ENCODE data around the gene LIMS1. TPM values are rescaled to one million over a fixed set of nuclear protein-coding genes. Genes with fewer than 3 reads are reported as not detected.

The LIMS1 gene
- total RNA-seq, 1 donor from 2014 or later: 33.3 TPM

GRCh38 chr2:108547606-108548005 lies 13.3 kb downstream of the LIMS1 start:
- CTCF ChIA-PET: no interaction called here
- H3K4me3 Mint-ChIP-seq: no peak overlapping the region

GRCh38 chr2:108548208-108549003 lies 14.1 kb downstream of the LIMS1 start:
- Mint-ChIP-seq H3K27ac (no peak overlapping the region), H3K9me3 (no peaks in the 10 kb centered on the region), H3K27me3 (no peaks in the 10 kb centered on the region), H3K36me3 (ENCODE audit: low read depth) (peaks cover 2% of the 10 kb centered on the region), H3K4me3 (no peak overlapping the region), H3K4me1 (no peaks in the 10 kb centered on the region)
- no peak for ATAC-seq (ENCODE audit: low read depth)
- no peak for TF ChIP-seq CTCF (IDR thresholded peaks at IDR 0.05)
- DNase-seq: no peak
- POLR2A ChIA-PET: no interaction called here
- intact Hi-C loops (cut with micrococcal nuclease): no loop called here
- CTCF ChIA-PET: no interaction called here

More at GRCh38 chr2:108547606-108548005, 13.3 kb downstream of the LIMS1 start:
- Mint-ChIP-seq H3K27me3 (no peaks in the 10 kb centered on the region), H3K27ac (no peak overlapping the region), H3K9me3 (no peaks in the 10 kb centered on the region), H3K4me1 (no peaks in the 10 kb centered on the region), H3K36me3 (ENCODE audit: low read depth) (peaks cover 2% of the 10 kb centered on the region)
- no peak for TF ChIP-seq CTCF (IDR thresholded peaks at IDR 0.05)
- POLR2A ChIA-PET: no interaction called here
- no peak for ATAC-seq (ENCODE audit: low read depth)
- intact Hi-C loops (cut with micrococcal nuclease): no loop called here
- no peak for DNase-seq

GRCh38 chr2:108552566-108552965 lies 18.3 kb downstream of the LIMS1 start:
- ChIA-PET POLR2A (no interaction called here), CTCF (no interaction called here)
- no peaks in the 10 kb centered on the region for H3K9me3 Mint-ChIP-seq
- no peaks in the 10 kb centered on the region for H3K36me3 Mint-ChIP-seq (ENCODE audit: low read depth)
- no peaks in the 10 kb centered on the region for H3K27me3 Mint-ChIP-seq
- H3K4me3 Mint-ChIP-seq: no peak overlapping the region
- DNase-seq (no peak), ATAC-seq (ENCODE audit: low read depth) (no peak)
- no peak for TF ChIP-seq CTCF (IDR thresholded peaks at IDR 0.05)
- H3K27ac Mint-ChIP-seq: no peak overlapping the region
- intact Hi-C loops (cut with micrococcal nuclease): no loop called here
- no peaks in the 10 kb centered on the region for H3K4me1 Mint-ChIP-seq

GRCh38 chr2:108553209-108553919 lies 19.1 kb downstream of the LIMS1 start:
- DNase-seq (no peak), ATAC-seq (ENCODE audit: low read depth) (no peak)
- CTCF ChIA-PET: no interaction called here
- Mint-ChIP-seq H3K27me3 (no peaks in the 10 kb centered on the region), H3K4me3 (no peak overlapping the region), H3K36me3 (ENCODE audit: low read depth) (no peaks in the 10 kb centered on the region), H3K4me1 (no peaks in the 10 kb centered on the region), H3K27ac (no peak overlapping the region), H3K9me3 (no peaks in the 10 kb centered on the region)
- POLR2A ChIA-PET: no interaction called here
- intact Hi-C loops (cut with micrococcal nuclease): no loop called here
- TF ChIP-seq CTCF (IDR thresholded peaks at IDR 0.05): no peak

GRCh38 chr2:108554528-108554927 lies 20.3 kb downstream of the LIMS1 start:
- ChIA-PET POLR2A (no interaction called here), CTCF (interaction anchor here (1.1 kb wide), 1 partner anchor 30 kb away, joined by 4 read pairs; no protein-coding TSS in a partner anchor)
- Mint-ChIP-seq H3K36me3 (ENCODE audit: low read depth) (no peaks in the 10 kb centered on the region), H3K4me3 (no peak overlapping the region), H3K4me1 (no peaks in the 10 kb centered on the region), H3K27ac (no peak overlapping the region), H3K27me3 (no peaks in the 10 kb centered on the region), H3K9me3 (no peaks in the 10 kb centered on the region)
- TF ChIP-seq CTCF (IDR thresholded peaks at IDR 0.05): no peak
- intact Hi-C loops (cut with micrococcal nuclease): no loop called here
- ATAC-seq (ENCODE audit: low read depth) (no peak), DNase-seq (no peak)
